ENCODE results near the gene DCANP1. TPM values are rescaled to one million over a fixed set of nuclear protein-coding genes. Genes with fewer than 3 reads are reported as not detected.

DCANP1 gene
- total and polyA plus RNA-seq, 10 donors = 0.23 to 2.4 (median 0.71) TPM

DNA sequence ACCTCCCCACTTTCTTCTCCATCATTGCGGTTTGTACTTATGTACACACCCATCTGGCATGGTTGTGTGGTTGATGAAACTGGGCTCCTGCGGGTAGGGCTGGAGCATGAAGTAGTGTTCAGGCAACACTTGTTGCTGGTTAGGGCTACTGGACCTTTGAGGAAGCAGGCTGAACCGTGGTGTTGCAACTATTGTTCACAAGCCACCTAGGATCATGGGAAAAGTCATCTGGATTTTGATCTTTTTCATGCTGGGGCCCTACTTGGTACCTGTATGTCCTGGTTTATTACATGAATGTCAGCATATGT lies 45.1 kb upstream of the DCANP1 start:
- no peak for DNase-seq
- Histone ChIP-seq H3K27me3 (replicated peaks in 1 of 7) (peaks cover 3 to 83% (median 49%) of the 10 kb centered on the region in 7 donors), H3K36me3 (no peaks in the 10 kb centered on the region), H3K27ac (no peak overlapping the region), H3K4me1 (peaks cover 0 to 41% (median 25%) of the 10 kb centered on the region in 6 donors), H3K4me3 (no peak overlapping the region), H3K9me3 (no peaks in the 10 kb centered on the region)
- 45 to 70% (median 62%) methylated on average over 3 of the region's 3 CpGs for WGBS, 5 donors
- intact Hi-C loops (cut with DNase I; ENCODE audit: low total_unique reads) = no loop called here
- TF ChIP-seq, protein P1, sequence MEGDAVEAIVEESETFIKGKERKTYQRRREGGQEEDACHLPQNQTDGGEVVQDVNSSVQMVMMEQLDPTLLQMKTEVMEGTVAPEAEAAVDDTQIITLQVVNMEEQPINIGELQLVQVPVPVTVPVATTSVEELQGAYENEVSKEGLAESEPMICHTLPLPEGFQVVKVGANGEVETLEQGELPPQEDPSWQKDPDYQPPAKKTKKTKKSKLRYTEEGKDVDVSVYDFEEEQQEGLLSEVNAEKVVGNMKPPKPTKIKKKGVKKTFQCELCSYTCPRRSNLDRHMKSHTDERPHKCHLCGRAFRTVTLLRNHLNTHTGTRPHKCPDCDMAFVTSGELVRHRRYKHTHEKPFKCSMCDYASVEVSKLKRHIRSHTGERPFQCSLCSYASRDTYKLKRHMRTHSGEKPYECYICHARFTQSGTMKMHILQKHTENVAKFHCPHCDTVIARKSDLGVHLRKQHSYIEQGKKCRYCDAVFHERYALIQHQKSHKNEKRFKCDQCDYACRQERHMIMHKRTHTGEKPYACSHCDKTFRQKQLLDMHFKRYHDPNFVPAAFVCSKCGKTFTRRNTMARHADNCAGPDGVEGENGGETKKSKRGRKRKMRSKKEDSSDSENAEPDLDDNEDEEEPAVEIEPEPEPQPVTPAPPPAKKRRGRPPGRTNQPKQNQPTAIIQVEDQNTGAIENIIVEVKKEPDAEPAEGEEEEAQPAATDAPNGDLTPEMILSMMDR (IDR thresholded peaks at IDR 0.05 in 8 of 11, conservative IDR thresholded peaks at IDR 0.05 in 3 of 11) = no peak
- TF ChIP-seq POLR2A (IDR thresholded peaks at IDR 0.05) (no peak), POLR2AphosphoS5 (IDR thresholded peaks at IDR 0.05) (no peak)

DNA sequence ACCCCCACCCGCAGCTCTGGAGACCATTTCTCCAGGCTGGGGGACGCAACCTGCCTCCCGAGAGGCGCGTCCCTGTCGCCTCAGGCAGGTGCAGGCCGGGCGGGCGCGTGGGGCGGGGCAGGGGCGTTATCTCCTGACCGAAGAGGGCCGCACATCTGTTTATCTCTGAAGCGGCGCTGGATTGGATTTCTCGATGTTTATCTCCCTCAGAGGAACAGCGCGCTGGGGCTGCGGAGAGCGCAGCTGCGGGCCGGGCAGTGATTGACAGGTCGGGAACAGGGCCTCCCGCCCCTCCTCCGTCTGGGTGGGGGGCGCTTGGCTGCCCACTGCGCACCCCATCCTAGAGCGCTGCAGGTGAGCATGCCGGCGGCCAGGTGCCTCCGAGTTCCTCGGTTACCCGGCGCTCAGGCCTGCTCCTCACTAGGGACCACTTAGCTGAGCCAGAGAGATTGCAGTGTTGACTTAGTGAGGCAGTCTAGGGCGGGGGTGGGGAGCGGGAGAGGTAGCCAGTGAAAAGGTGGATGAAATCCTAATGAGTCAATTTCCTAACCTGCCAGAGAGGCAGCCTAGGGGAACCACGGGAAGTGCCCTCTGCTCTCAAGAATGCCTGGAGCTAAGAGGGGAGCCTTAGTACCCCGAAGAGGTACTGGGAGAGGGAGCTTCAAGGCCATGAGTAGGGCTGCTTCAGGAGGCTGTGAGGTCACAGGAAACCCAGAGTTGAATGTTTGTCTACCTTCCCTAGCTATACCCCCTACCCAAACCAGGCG lies 44.6 kb upstream of the DCANP1 start:
- peaks cover 0 to 41% (median 25%) of the 10 kb centered on the region in 6 donors for H3K4me1 ChIP-seq
- H3K4me3 ChIP-seq = no peak overlapping the region
- no peaks in the 10 kb centered on the region for H3K9me3 ChIP-seq
- TF ChIP-seq, protein P1 (IDR thresholded peaks at IDR 0.05 in 8 of 11, conservative IDR thresholded peaks at IDR 0.05 in 3 of 11) = no peak
- TF ChIP-seq POLR2AphosphoS5 (IDR thresholded peaks at IDR 0.05) (no peak), POLR2A (IDR thresholded peaks at IDR 0.05) (no peak)
- intact Hi-C loops (cut with DNase I; ENCODE audit: low total_unique reads) = no loop called here
- H3K27ac ChIP-seq = no peak overlapping the region
- DNase-seq = no peak
- H3K27me3 ChIP-seq (replicated peaks in 1 of 7) = peaks cover 3 to 83% (median 52%) of the 10 kb centered on the region in 7 donors
- no peaks in the 10 kb centered on the region for H3K36me3 ChIP-seq
- 12 to 34% (median 18%) methylated on average over 15 to 40 of the region's 40 CpGs for WGBS, 5 donors

DNA sequence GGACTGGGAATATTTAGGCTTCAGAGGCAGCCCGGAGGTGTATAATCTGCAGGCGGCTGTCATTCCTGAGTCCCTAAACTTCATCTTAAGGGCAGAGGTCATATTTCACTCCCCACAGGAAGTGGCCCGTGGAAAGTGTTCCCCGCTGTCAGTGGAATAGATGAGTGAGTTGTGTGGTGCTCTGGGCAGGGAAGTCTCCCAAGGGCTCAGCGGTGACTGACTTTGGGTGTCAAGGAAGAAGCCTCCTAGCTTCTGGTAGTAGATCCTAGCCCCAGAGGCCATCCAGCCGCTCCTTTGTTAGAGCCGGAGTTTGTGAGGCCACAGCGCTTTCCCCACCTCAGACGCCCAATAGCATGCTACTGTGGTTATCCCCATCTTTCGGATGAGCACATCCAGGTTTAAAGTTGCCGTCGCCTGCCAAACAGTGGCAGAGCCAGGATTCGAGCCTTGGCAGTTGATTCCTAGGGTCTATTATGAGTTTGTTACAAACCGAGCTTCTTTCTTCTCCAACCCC lies 43.9 kb upstream of the DCANP1 start:
- Histone ChIP-seq H3K36me3 (no peaks in the 10 kb centered on the region), H3K27ac (no peak overlapping the region), H3K9me3 (no peaks in the 10 kb centered on the region), H3K4me1 (peaks cover 0 to 41% (median 25%) of the 10 kb centered on the region in 6 donors), H3K27me3 (replicated peaks in 1 of 7) (peaks cover 3 to 87% (median 52%) of the 10 kb centered on the region in 7 donors), H3K4me3 (no peak overlapping the region)
- DNase-seq = no peak
- 21 to 31% (median 26%) methylated on average over 11 to 14 of the region's 14 CpGs for WGBS, 5 donors
- TF ChIP-seq POLR2A (IDR thresholded peaks at IDR 0.05) (no peak), POLR2AphosphoS5 (IDR thresholded peaks at IDR 0.05) (no peak)
- TF ChIP-seq, protein P1 (IDR thresholded peaks at IDR 0.05 in 8 of 11, conservative IDR thresholded peaks at IDR 0.05 in 3 of 11) = no peak
- intact Hi-C loops (cut with DNase I; ENCODE audit: low total_unique reads) = no loop called here

DNA sequence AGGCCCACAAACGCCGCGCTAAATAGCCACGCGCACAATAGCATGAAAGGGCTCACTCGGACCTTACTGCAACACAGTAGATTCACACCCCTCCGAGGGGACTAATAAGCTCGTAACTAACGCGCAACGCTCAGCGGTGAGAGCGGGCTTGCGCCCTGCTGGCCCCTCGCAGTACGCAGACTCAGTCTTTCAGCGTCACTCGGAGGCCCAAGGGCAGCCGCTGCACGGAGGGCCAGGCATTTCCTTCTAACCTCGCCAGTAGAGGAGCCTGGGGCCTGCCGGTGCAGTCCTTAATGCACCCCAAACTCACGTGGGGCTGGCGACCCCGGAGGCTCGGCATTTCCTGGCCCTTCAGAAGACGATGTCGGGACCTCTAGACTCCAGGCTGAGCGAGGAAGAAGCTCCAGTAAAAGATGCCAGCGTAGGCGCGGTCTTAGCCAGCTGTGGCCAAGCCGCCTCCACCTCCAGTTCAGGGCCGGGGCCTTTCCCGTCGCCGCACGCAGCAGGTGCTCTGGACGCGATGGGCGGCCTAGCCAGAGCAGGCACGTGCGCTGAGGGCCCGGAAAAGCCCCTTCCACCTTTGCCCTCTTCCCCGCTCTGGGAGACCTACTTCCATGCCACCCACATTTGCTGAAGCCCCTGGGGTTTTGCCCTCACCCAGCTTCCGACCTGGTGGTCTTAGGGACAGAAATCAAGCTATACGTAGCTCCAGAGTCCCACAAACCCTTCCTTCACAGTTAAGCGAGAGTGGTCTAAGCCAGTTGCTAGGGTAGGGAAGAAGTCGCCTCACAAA lies 43.3 kb upstream of the DCANP1 start:
- no peak for DNase-seq
- Histone ChIP-seq H3K27me3 (replicated peaks in 1 of 7) (peaks cover 3 to 94% (median 52%) of the 10 kb centered on the region in 7 donors), H3K4me1 (peaks cover 0 to 41% (median 25%) of the 10 kb centered on the region in 6 donors), H3K36me3 (no peaks in the 10 kb centered on the region), H3K4me3 (peak overlapping the region in 1 of 8 donors; percentile 35), H3K9me3 (no peaks in the 10 kb centered on the region), H3K27ac (no peak overlapping the region)
- intact Hi-C loops (cut with DNase I; ENCODE audit: low total_unique reads) = no loop called here
- TF ChIP-seq, protein P1 (IDR thresholded peaks at IDR 0.05 in 8 of 11, conservative IDR thresholded peaks at IDR 0.05 in 3 of 11) = no peak
- TF ChIP-seq POLR2A (IDR thresholded peaks at IDR 0.05) (no peak), POLR2AphosphoS5 (IDR thresholded peaks at IDR 0.05) (no peak)
- WGBS, 5 donors = 10 to 19% (median 14%) methylated on average over 32 to 49 of the region's 49 CpGs
